HepG2 (cell line): ENCODE data around the gene ZNF747. TPM values are rescaled to one million over a fixed set of nuclear protein-coding genes. Genes with fewer than 3 reads are reported as not detected.

Experiments used
- BCLAF1 ChIP-seq: fragments of 450-650 bp; IDR thresholded peaks from 2 replicates; pipeline ENCODE4 v1.6.1; 2017; ENCODE audit warnings: mild to moderate bottlenecking
- DNMT3B ChIP-seq: conservative IDR thresholded peaks from 2 replicates; pipeline ENCODE4 v1.6.1; 2016; ENCODE audit warnings: missing biosample characterization, control low read depth
- HNRNPK ChIP-seq: fragments of 200-400 bp; formaldehyde crosslinking; IDR thresholded peaks from 2 replicates; pipeline ENCODE4 v1.6.1; 2018; ENCODE audit warnings: low read length, low read depth, moderate library complexity, mild to moderate bottlenecking; ENCODE audit not compliant: poor library complexity, severe bottlenecking
- JUND ChIP-seq: sonication (generic); formaldehyde crosslinking; IDR thresholded peaks from 2 replicates; pipeline ENCODE4 v1.8.0; 2022; ENCODE audit warnings: mild to moderate bottlenecking, missing genetic modification reagents
- MTA1 ChIP-seq: sonication (generic); formaldehyde crosslinking; IDR thresholded peaks from 2 replicates; pipeline ENCODE4 v1.4.0; 2020; ENCODE audit warnings: missing genetic modification reagents, mild to moderate bottlenecking, borderline replicate concordance
- POLR2A ChIP-seq, 2 experiments: IDR thresholded peaks; 2 replicates each; pipeline ENCODE4 v1.6.1; 2011; ENCODE audit warnings: low read depth in 2 of 2, low read length in 2 of 2, mild to moderate bottlenecking in 1 of 2, moderate library complexity in 1 of 2; ENCODE audit not compliant: insufficient read depth in 1 of 2
- SRSF4 ChIP-seq: fragments of 200-400 bp; formaldehyde crosslinking; IDR thresholded peaks from one replicate; pipeline ENCODE4 v1.6.1; 2018; ENCODE audit warnings: mild to moderate bottlenecking, low read depth, low read length, moderate library complexity; ENCODE audit not compliant: poor library complexity, severe bottlenecking
- THAP11 ChIP-seq: IDR thresholded peaks from 2 replicates; pipeline ENCODE4 v1.6.1; 2016; ENCODE audit warnings: missing biosample characterization, missing genetic modification reagents
- THAP8 ChIP-seq: sonication (generic); formaldehyde crosslinking; IDR thresholded peaks from 2 replicates; pipeline ENCODE4 v1.5.1; 2020; ENCODE audit warnings: missing genetic modification reagents, mild to moderate bottlenecking, borderline replicate concordance
- THAP9 ChIP-seq: sonication (generic); formaldehyde crosslinking; IDR thresholded peaks from 2 replicates; pipeline ENCODE4; 2020; ENCODE audit warnings: missing genetic modification reagents, mild to moderate bottlenecking, borderline replicate concordance
- ZBTB10 ChIP-seq: sonication (generic); formaldehyde crosslinking; IDR thresholded peaks from 2 replicates; pipeline ENCODE4 v1.4.0; 2020; ENCODE audit warnings: missing genetic modification reagents, borderline replicate concordance
- ZNF33B ChIP-seq: sonication (generic); formaldehyde crosslinking; IDR thresholded peaks from 2 replicates; pipeline ENCODE4 v1.5.1; 2020; ENCODE audit warnings: mild to moderate bottlenecking, missing genetic modification reagents
- ZNF512B ChIP-seq: sonication (generic); formaldehyde crosslinking; IDR thresholded peaks from 2 replicates; pipeline ENCODE4 v1.5.1; 2020; ENCODE audit warnings: missing genetic modification reagents, mild to moderate bottlenecking, borderline replicate concordance
- ZSCAN30 ChIP-seq: sonication (generic); formaldehyde crosslinking; IDR thresholded peaks from 2 replicates; pipeline ENCODE4 v1.5.0; 2020; ENCODE audit warnings: mild to moderate bottlenecking, missing genetic modification reagents
- polyA plus RNA-seq, 8 experiments: library from polyadenylated mRNA; depleted of rRNA in 3 of 8; stranded (reverse) in 7 of 8; unstranded in 1 of 8; fragments of >200 nt; fragmentation: Illumina TruSeq in 4 of 8; extraction: Trizol in 4 of 8; gene quantifications; 2 replicates each; pipeline versions ENCODE4 v1.2.1 to v1.2.3, GENCODE V29; 2011 to 2016; ENCODE audit warnings: low read depth in 4 of 8, missing spikeins in 1 of 8, mixed read lengths in 1 of 8; ENCODE audit not compliant: insufficient read depth in 1 of 8
- total RNA-seq, 5 experiments: library from RNA; depleted of rRNA; stranded (reverse); fragments of >200 nt; fragmentation: Illumina TruSeq; extraction: Trizol; gene quantifications; 2 replicates each; pipeline ENCODE4 v1.2.3, GENCODE V29; 2016; ENCODE audit warnings: low read depth in 1 of 5

ZNF747 gene
- total and polyA plus RNA-seq, 2 of the 13 experiments (the other 11 are each of a cell fraction or from before 2014, with no cell fraction given), result 7.2 to 10.2 TPM

DNA sequence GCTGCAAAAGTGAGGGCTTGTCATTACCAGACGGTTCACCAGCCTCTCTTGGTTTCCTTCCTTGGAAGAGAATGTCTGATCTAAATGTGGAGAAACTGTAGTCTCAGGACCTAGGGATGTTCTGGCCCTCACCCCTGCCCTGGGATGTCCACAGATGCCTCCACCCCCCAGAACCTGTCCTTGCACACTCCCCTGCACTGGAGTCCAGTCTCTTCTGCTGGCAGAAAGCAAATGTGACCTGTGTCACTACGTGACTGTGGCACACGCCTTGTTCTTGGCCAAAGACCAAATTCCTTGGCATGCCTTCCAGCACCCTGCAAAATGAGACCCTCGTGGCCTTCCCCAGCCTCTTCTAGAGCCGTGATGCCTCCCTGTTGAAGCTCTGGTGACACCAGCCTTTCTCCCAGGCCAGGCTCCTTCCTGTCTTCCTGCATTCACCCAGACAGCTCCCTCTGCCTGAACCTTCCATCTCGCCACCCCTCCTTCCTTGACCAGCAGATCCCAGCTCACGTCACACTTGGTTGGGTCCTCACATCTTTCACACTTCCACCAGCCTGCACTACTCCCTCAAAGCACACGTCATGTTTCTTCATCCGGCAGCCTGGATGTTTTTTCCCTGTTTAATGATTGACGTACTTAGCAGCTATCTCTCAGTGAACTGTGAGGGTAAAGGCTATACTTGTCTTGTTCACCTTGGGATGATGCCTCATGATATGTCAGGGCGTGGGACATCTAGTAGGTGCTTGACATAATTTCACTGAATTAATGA is 12.6 kb downstream of the ZNF747 start (continued):
- no peak for TF ChIP-seq ZNF512B (CRISPR knock-in tag)
- peak; percentile 62; the same call in 1 of the 2 replicates for TF ChIP-seq THAP11 (CRISPR knock-in tag)
- TF ChIP-seq ZNF33B (CRISPR knock-in tag), result peak; percentile 73; the same call in 1 of the 2 replicates
- no peak for TF ChIP-seq ZSCAN30 (CRISPR knock-in tag)
- TF ChIP-seq THAP8 (CRISPR knock-in tag), result no peak
- TF ChIP-seq DNMT3B (CRISPR knock-in tag), result no peak
- peak in 1 of 2 experiments; percentile 40; a peak in 1 of 4 replicates for TF ChIP-seq POLR2A (IDR thresholded peaks at IDR 0.05; ENCODE audit: insufficient read depth in 1 of 2, low read depth in 2 of 2, low read length in 2 of 2)
- peak; percentile 84; the same call in 1 of the 2 replicates for TF ChIP-seq MTA1 (CRISPR knock-in tag)
- TF ChIP-seq JUND (CRISPR knock-in tag), result peak; percentile 76
- TF ChIP-seq ZBTB10, result no peak
- no peak for TF ChIP-seq SRSF4
- TF ChIP-seq BCLAF1, result no peak
- peak; percentile 40; the same call in 1 of the 2 replicates for TF ChIP-seq THAP9
- TF ChIP-seq HNRNPK, result no peak
